Lung (tissue), 12 donors: ENCODE results near the gene KLK13. TPM values are rescaled to one million over a fixed set of nuclear protein-coding genes. Genes with fewer than 3 reads are reported as not detected.

ENCODE experiments used
- ATAC-seq: fragments of 200-7000 bp; cut with Tn5 transposase; one replicate; pipeline ENCODE4 v1.9.1; 2020; ENCODE audit warnings: moderate number of reproducible peaks; ENCODE audit not compliant: insufficient read depth, low FRiP score
- DNase-seq, 3 donors: peaks; one replicate each; pipeline ENCODE4 v3.0.0-alpha.2; 2013 to 2017
- H3K27ac ChIP-seq, 2 donors: one replicate each; pipeline ENCODE4 v1.5.1; 2013; ENCODE audit warnings: mild to moderate bottlenecking in 2 of 2, moderate library complexity in 2 of 2, control low read depth in 1 of 2, inconsistent platforms in 1 of 2, low read depth in 1 of 2, low read length in 1 of 2
- H3K27me3 ChIP-seq, 3 donors: one replicate each; pipeline ENCODE4 v1.5.1; 2013; ENCODE audit warnings: low read length in 2 of 3; ENCODE audit not compliant: control insufficient read depth in 3 of 3, insufficient read depth in 3 of 3
- H3K36me3 ChIP-seq, 4 donors: one replicate each; pipeline ENCODE4 v1.5.1; 2013; ENCODE audit warnings: low read length in 4 of 4, mild to moderate bottlenecking in 1 of 4, moderate library complexity in 1 of 4; ENCODE audit not compliant: control insufficient read depth in 4 of 4, insufficient read depth in 4 of 4
- H3K4me1 ChIP-seq, 5 donors: one replicate each; pipeline ENCODE4 v1.5.1; 2013; ENCODE audit warnings: low read length in 5 of 5, mild to moderate bottlenecking in 2 of 5, moderate library complexity in 1 of 5; ENCODE audit not compliant: control insufficient read depth in 5 of 5, insufficient read depth in 5 of 5
- H3K4me3 ChIP-seq: one replicate; pipeline ENCODE4 v1.5.1; 2013; ENCODE audit warnings: mild to moderate bottlenecking, control low read depth, moderate library complexity
- H3K9ac ChIP-seq, 2 donors: one replicate each; pipeline ENCODE4 v1.5.1; 2013; ENCODE audit warnings: low read length in 2 of 2, control low read depth in 1 of 2; ENCODE audit not compliant: insufficient read depth in 1 of 2
- H3K9me3 ChIP-seq, 4 donors: one replicate each; pipeline ENCODE4 v1.5.1; 2013; ENCODE audit warnings: low read length in 3 of 4, mild to moderate bottlenecking in 1 of 4, moderate library complexity in 1 of 4; ENCODE audit not compliant: control insufficient read depth in 4 of 4, insufficient read depth in 3 of 4
- WGBS, 2 donors: extraction: QIAGEN DNeasy Blood & Tissue Kit; methylation state at CpG; one replicate each; pipeline ENCODE4 v1.1.7; 2013; 5-methylcytosine and 5-hydroxymethylcytosine counted together
- polyA plus RNA-seq, 2 donors: library from polyadenylated mRNA; stranded (reverse); fragments of 200-250 nt; gene quantifications; one replicate each; pipeline ENCODE4 v1.2.1, GENCODE V29; 2013
- total RNA-seq, 2 donors: library from RNA; depleted of rRNA in 1 of 2; stranded (reverse); fragments of >200 nt in 1 of 2; gene quantifications; one replicate each; pipeline ENCODE4 v1.2.1, GENCODE V29; 2014 to 2021
- TF ChIP-seq, protein P1 (sequence below): IDR thresholded peaks from 2 replicates; pipeline ENCODE4 v1.5.1; 2012; ENCODE audit warnings: mild to moderate bottlenecking; ENCODE audit errors: control extremely low read depth, extremely low read depth
- donor health status: control.
- donor health status: control.
- donor health status: Bipolar disorder and iron deficiency.
- donor health status: healthy.
- donor health status: DM: yes; HTN: yes; CAD: no.

KLK13 gene
- total and polyA plus RNA-seq, 4 donors, result 0.65 to 9.3 (median 3.1) TPM

DNA sequence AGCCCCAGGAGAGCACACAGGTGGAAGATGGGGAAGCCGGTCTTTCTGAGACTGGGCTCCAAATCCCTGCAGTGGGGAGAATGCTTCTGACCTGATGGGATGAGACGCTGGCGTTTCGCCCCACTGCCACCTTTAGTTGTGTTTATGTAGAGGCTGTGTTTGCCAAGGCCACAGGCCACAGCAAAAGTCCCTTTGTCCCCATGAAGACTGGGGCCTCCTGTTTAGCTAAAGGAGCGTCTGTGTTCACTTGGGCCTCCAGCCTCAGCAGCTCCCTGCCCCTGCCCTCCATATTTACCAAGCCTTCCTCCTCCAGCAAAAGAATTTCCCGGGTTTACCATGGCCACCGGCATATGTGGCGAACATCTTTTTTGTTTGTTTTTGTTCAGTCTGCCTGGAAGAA lies 28.2 kb upstream of the KLK13 start:
- Histone ChIP-seq H3K9me3 (no peaks in the 10 kb centered on the region), H3K4me1 (peaks cover 0 to 8% (median 0%) of the 10 kb centered on the region in 5 donors), H3K4me3 (no peak overlapping the region), H3K27ac (no peak overlapping the region), H3K9ac (no peak overlapping the region), H3K27me3 (no peaks in the 10 kb centered on the region), H3K36me3 (peaks cover 0 to 4% (median 2%) of the 10 kb centered on the region in 4 donors)
- DNase-seq (no peak), ATAC-seq (no peak)
- 68 to 83% methylated on average over 8 of the region's 8 CpGs for WGBS, 2 donors
- TF ChIP-seq, protein P1, sequence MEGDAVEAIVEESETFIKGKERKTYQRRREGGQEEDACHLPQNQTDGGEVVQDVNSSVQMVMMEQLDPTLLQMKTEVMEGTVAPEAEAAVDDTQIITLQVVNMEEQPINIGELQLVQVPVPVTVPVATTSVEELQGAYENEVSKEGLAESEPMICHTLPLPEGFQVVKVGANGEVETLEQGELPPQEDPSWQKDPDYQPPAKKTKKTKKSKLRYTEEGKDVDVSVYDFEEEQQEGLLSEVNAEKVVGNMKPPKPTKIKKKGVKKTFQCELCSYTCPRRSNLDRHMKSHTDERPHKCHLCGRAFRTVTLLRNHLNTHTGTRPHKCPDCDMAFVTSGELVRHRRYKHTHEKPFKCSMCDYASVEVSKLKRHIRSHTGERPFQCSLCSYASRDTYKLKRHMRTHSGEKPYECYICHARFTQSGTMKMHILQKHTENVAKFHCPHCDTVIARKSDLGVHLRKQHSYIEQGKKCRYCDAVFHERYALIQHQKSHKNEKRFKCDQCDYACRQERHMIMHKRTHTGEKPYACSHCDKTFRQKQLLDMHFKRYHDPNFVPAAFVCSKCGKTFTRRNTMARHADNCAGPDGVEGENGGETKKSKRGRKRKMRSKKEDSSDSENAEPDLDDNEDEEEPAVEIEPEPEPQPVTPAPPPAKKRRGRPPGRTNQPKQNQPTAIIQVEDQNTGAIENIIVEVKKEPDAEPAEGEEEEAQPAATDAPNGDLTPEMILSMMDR, result no peak

DNA sequence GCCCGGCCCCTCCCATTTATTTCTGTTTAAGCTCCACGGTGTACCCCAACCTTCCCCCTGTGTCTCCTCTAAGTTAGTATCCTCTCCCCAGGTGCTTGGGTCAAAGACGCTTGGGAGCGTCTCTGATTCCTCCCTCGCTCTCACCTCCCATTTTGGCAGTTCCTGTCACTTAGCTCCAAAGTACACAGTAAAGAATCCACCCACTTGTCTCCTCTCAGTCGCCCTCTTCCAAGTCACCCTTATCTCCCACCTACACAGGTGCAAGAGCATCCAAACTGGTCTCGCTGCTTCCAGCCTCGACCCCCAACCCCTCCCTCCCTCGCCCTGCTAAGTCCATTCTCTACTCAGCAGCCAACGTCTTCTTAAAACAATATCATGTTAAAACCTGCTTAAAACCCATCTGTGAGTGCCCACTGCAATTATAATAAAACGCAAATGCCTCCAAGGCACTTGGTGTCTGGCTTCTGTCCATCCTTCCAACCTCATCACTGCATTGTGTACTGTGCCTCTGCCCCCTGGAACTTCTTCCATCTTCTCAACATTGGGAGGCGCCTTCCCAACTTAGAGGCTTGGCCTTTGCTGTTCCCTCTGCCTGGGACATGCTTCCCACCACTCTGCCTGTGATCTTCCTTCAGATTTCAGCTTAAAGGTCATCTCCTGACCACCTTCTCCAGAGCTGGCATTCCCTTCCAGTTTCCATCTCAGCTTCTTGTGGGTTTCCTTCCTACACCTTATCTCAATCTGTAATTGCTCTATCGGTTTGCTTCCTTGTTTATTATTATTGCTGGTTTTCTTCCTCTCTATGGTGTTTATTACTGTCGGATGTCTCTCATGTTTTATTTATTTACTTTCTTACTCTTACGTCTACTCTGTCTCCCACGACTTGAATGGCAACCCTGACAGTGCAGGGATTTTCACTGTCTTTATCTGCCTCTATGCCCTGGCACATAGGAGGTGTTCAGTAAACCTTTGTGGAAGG lies 27.3 kb upstream of the KLK13 start:
- TF ChIP-seq, protein P1, result no peak
- no peak overlapping the region for H3K4me3 ChIP-seq
- no peaks in the 10 kb centered on the region for H3K9me3 ChIP-seq
- H3K27me3 ChIP-seq, result no peaks in the 10 kb centered on the region
- no peak for ATAC-seq
- H3K9ac ChIP-seq, result no peak overlapping the region
- H3K27ac ChIP-seq, result no peak overlapping the region
- WGBS, 2 donors, result 53 to 67% methylated on average over 16 of the region's 16 CpGs
- no peaks in the 10 kb centered on the region for H3K36me3 ChIP-seq
- no peak for DNase-seq
- peaks cover 0 to 8% (median 0%) of the 10 kb centered on the region in 5 donors for H3K4me1 ChIP-seq

DNA sequence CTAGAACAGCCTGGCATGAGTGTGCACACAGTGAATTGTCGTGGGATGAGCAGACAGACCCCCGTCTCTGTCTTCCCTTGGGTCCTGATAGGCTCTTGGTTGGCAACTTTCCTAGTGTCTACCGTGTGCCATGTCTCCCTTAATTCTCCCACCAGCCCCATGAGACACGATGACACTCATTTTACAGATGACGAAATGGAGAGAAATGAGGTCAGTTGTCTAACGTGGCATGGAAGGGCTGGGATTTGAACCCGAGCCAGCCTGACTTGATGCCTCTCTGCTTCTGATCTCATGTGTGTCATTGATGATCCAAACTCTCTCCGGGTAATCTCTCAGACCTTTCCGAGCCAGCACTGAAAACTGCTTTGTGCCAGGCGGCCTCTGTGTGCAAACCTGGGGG lies 26.2 kb upstream of the KLK13 start:
- no peak overlapping the region for H3K4me3 ChIP-seq
- no peak for DNase-seq
- no peaks in the 10 kb centered on the region for H3K36me3 ChIP-seq
- no peak overlapping the region for H3K9ac ChIP-seq
- no peaks in the 10 kb centered on the region for H3K27me3 ChIP-seq
- peaks cover 0 to 8% (median 0%) of the 10 kb centered on the region in 5 donors for H3K4me1 ChIP-seq
- H3K9me3 ChIP-seq, result no peaks in the 10 kb centered on the region
- no peak for ATAC-seq
- H3K27ac ChIP-seq, result no peak overlapping the region
- TF ChIP-seq, protein P1, result no peak
- WGBS, 2 donors, result 80 to 83% methylated on average over 10 of the region's 10 CpGs
